DMS153 treated with DMSO at 0.1 percent for 48 hours (cell line): ENCODE results near the gene GANAB.
"Not testable (repeated sequence)": the region's sequence is repeated elsewhere in the genome, so short reads cannot be mapped to it uniquely, and the experiment has no call there.

Experiments used
- DNase-seq: peaks from one replicate; lab custom pipeline; 2025; ENCODE audit not compliant: unreplicated experiment; lab: John Stamatoyannopoulos, UW

GANAB gene

DNA sequence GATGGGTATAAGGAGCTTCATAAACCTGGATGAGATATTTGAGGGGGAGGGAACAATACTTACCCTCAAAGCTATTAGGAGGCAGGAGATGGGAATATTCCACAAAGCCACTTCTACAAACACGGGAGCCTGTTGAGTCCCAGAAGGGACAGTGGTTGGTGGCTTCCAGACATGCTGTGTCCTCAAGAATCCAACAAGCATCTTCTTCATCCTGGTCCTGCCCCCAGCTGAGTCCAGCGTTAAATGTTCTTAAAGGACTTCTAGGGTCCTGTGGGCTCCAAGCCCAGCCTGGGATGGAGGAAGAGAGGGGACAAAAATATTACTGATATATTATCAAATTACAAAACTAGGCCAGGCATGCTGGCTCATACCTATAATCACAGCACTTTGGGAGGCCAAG is 21.0 kb upstream of the GANAB start:
- no peak for DNase-seq

DNA sequence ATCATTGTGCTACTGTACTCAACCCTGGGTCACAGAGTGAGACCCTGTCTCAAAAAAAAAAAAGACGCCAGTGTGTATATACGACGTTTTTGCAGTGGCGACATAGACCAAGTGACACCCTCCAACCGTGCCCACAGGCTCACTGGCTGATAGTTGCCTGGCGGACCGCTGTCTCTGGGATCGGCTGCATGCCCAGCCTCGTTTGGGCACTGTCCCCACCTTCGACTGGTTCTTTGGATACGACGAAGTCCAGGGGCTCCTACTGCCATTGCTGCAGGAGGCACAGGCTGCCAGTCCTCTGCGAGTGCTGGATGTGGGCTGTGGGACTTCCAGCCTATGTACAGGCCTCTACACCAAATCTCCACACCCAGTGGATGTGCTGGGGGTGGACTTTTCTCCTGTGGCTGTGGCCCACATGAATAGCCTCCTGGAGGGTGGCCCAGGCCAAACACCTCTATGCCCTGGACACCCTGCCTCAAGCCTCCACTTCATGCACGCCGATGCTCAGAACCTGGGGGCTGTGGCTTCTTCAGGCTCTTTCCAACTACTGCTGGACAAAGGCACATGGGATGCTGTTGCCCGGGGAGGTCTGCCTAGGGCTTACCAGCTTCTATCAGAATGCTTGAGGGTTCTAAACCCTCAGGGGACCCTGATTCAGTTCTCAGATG is 20.0 kb upstream of the GANAB start:
- DNase-seq: no peak

DNA sequence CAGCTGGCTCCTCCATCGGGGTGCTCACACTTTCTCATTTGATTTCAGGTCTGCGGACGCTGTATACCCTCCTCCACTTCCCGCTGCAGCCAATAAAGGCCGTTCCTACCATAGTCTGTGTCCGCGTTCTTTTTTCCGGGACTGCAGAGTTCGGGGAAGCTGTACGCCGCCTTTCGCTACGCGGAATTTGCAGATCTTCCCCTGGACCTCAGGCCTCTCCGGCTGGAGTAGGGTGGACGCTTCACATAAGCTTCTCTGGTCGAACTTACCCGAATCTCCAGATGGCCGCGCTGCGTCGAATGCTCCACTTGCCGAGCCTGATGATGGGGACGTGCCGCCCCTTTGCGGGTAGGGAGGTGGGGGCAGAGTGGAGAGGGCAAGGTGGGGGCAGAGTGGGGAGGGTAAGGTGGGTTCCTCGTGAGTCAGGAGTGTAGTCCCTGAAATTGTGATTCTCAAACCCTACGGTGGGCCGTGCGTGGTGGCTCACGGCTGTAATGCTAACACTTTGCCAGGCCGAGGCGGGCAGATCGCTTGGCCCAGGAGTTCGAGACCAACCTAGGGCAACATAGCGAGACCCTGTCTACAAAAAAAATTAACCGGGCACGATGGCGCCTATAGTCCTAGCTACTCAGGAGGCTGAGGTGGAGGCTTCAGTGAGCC is 19.3 kb upstream of the GANAB start:
- no peak for DNase-seq

DNA sequence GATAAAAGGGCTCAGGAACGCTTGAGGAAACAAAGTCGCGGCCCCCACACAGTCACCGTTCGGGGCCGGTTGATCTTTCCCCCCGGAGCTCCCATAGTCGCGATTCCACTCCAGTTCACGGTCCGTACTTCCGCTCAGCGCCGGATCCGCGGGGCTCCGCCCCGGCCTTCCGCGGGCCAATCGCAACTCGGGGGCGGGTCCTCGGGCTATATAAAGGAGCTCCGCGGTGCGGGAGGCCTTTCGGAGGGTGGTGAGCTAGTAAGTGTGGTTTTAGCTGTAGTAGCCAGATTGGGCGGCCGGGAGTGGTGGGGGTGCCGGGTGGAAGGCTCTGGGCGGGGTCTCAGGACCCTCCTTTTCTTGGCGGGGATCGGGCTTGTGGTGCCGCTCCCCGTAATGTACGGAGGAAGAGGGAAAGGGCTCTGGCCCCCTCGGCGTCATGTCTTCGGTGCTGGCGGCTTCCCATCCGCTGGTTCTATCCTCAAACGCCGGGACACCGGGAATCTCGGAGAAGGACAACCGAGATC is 18.7 kb upstream of the GANAB start, which contains the start of the genes C11orf98 and CSKMT:
Gene C11orf98, minus strand, starts transcription at position 136 of the 524 bp plus-strand sequence. Its CDS starts 41 bp downstream, at position 95.
Gene CSKMT, plus strand, starts transcription at position 238 of the 524 bp plus-strand sequence. CDS start 568 bp downstream, outside the sequence.
- DNase-seq: peak; percentile 92

DNA sequence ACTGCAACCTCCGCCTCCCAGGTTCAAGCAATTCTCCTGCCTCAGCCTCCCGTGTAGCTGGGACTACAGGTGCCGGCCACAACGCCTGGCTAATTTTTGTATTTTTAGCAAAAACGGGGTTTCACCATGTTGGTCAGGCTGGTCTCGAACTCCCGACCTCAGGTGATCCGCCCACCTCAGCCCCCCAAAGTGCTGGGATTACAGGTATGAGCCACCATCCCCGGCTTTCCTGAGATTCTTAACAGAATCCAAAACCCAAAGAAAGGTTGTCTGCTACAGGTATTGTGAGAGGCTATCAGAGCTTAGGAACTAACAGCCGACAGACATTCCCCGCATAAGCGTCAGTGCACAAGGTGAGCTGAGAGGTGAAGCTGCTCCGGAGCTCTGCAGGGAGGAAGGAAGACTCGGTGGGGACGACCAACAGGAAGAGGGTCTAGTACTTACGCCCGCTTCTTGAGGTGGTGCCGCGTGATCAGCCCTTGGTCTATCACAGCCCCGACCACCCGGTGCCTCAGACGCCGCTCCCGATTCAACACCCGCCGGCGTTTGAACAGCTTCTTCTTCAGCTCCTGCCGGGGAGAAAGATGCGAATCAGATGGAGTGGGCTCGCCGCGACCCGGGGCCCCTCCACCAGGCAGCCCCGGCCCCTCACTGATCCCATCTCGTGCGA is 18.1 kb upstream of the GANAB start:
- DNase-seq: peak; percentile 58

DNA sequence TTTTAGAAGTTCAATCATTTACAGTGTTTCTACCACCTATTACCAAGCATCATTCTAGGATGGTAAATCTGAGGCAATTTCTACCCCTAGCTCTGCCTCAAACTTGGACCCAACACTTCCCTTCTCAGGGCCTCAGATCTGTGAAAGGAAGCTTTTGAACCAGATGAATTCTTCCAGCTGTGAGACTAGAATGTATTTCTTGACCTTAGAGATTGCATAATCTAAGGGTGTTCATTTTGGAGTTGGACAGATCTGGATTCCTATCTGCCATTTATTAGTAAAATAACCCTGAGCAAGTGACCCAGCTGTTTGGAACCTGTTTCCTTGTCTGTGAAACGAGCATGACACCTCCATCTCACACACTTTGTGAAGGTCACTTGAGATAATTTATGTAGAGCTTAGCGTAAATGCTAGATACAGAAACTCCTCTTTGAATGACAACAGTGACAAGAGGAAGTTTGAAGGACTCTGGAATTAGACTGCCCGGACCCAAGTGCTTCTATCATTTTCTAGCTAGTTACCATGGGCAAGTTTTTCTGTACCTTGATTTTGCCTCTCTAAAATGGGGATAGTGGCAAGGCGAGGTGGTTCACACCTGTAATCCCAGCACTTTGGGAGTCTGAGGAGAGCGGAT is 10.5 kb upstream of the GANAB start:
- no peak for DNase-seq

DNA sequence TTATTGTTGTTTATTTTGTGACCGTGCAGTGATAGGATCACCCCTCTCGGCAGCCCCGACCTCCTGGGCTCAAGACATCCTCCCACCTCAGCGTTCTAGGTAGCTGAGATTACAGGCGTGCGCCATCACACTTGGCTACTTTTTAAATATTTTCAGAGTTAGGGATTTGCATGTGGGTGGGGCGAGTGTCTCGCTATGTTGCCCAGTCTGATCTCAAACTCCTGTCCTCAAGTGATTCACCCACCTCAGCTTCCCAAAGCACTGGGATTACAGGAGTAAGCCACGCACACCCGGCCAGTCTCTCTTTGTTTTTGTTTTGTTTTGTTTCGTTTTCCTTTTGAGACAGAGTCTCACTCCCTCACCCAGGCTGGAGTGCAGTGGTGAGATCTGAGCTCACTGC is 7.9 kb upstream of the GANAB start:
- no peak for DNase-seq

DNA sequence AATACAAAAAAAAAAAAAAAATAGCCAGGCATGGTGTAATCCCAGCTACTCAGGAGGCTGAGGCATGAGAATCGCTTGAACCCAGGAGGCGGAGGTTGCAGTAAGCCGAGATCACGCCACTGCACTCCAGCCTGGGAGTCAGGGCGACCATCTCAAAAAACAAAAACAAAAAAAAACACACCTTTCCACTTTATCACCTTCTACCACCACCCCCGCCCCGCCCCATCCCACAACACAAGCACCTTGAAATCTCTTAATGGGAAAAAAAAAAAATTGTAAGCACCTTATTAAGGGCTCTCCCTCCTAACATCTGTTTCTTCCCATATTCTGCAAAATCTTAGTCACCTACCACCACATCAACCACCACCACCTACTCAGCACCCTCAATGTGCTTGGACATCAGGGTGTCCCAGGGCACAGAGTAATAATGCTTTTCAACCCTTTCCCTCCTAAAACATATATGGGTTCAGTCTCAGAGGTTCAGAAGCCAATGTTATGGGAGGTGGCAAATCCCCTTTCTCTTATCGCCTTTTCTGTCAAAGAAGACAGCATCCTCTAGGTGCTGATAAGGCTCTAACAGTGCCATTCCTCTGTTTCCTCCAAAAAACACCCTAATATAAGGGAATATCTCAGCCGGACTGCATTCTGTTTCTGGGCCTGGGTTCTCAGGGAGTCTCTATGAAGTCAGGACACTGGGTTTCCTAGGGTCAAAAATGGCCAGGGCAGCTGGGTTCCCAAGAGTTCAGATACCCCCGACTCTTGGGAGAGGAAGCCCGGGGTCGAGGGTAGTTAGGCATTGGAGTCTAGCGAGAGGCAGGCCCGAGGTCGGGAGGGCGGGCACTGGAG is 6.0 kb upstream of the GANAB start:
- DNase-seq: no peak

DNA sequence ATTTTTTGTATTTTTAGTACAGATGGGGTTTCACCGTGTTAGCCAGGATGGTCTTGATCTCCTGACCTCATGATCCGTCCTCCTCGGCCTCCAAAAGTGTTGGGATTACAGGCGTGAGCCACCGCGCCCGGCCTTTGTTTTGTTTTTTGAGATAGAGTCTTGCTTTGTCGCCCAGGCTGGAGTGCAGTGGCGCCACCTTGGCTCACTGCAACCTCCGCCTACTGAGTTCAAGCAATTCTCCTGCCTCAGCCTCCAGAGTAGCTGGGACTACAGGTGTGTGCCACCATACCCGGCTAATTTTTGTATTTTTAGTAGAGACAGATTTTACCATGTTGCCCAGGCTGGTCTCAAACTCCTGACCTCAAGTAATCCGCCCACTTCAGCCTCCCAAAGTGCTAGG is 3.9 kb upstream of the GANAB start:
- DNase-seq: not testable (repeated sequence)

DNA sequence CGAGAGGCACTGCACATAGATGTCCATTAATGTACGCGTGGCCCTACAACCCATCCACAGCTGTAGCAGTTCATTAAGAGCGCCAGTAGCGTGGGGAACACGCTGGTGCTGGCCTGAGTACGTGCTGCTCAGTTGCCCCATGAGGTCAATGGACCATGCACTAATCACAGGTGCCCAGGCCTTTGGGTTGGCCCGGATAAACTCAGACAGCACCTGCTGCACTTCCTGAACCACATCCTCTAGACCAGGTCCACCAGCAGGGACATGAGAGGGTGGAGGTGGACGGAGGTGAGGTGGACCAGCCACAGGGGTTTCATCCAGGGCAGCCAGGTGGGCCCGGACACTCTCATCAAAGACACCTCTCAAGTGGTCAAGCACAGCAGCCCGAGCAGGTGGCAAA is 3.1 kb upstream of the GANAB start:
- no peak for DNase-seq

DNA sequence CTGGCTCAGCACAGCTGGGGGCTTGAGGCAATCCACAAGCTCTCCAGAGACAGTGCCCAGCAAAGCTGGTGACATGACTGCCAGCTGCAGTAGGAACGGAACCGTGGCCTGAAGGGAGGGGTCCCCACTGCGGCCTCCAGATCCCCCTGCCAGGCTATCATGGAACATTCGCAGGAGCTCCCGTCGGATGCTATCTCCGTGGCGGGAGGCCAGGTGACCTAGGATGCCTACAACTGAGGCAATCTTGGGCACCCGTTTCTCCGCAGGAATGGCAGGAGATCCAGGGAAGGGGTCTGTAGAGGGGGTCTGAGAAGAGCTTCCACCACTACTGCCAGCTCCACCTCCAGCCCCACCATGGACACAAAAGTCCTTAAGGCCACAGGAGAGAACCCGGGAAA is 2.6 kb upstream of the GANAB start:
- DNase-seq: no peak

DNA sequence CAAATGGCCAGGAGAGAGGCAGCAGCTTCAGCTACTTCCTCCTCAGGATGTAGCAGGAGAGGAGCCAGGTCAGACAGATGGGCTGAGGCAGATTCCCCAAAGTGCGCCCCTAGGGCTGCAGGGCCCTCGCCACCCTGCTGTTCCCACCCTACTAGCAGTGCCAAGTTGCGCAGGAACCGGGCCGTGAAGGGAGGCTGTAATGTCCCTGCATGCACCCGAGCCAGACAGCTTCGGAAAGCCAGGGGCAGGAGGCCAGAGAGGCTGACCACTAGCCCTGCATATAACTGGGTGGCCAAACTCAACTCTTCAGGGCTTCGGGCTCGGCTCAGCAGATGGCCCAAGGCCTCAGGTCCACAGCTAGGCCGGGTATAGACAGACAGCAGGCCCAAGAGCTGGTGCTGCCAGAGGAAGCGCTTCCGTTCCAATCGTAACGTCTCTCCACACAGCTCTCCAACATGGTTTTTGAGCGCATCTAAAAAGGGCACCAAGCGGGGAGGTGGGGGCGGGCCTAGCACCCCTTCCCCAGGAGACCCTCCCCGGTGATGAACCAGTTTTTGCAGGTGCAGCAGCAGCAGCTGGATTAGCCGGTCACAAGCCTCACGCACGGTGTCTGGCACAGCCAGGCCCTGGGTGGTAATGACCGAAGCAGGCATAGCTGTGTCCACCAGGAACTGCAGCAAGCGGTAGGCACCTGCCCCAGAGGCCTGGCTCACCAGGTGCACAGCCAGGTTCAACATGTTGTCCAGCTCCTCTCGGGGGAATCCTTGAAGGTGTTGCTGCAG is 2.0 kb upstream of the GANAB start:
- no peak for DNase-seq

DNA sequence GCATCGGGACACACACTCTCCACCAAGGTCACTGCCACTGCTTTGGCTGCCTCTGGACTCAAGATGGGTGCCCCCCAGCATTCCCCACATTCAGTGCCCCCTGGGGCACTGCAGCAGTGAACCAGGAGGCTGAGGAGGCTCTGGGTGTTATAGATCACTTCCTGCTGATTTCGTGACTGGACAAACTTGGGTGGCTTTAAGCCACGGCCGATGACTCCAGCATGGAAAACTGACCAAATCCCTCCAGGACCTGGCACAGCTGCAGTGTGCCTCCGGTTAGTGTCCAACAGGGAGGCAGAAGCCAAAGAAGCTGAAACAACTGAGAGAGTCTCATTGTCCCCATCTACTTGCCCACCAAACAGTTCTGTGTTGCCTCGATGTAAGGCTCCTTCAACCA is 1.2 kb upstream of the GANAB start:
- no peak for DNase-seq

DNA sequence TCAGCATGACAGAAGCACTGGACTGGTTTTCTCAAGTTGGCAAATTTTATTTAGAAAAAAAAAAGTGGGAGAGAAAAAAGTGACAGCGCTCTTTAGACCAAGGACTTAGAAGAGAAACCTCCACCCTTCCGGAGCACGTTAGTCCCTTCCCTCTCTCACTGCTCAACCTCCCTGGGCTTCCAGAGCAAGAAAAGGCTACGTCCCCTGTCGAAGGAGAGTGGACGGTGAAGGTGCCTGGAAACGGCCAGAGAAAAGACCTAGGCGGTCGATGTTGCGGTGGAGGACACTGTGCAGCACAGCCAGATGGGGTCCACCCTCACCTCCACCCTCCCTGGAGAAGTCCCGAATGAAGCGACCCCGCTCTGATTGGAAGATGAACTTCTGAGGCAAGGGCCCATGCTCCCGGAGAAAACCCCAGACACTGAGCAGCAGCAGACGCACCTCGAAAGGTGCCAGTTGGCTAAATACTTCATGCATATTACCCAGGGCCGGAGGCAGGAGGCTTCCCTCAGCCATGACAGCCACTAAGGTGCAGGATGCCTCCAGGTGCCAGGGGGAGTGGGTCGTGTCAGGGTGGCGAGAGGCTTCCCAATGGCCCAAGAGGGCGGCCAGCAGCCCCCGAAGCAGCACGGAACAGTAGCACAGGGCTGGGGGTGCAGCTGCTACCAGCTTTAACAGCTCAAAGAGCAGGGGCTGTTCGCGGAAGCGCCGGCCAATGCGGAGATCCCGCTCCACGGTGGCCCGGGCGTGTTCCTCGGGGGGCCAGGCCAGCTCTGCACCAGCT is 604 bp upstream of the GANAB start:
- DNase-seq: no peak

DNA sequence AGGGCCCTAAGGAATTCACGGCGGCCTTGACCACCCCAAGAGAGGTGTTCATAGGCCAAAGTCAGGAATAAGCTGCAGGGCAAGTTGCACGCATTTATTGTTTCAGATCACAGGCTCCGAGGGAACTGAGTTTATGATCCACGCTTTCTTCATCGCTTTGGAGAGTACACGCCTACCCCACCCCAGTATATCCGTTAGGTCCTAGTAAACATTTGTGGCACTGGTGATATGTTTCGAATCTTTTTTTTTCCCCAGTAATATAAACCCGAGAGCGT is 805 bp downstream of the GANAB start:
- DNase-seq: no peak

DNA sequence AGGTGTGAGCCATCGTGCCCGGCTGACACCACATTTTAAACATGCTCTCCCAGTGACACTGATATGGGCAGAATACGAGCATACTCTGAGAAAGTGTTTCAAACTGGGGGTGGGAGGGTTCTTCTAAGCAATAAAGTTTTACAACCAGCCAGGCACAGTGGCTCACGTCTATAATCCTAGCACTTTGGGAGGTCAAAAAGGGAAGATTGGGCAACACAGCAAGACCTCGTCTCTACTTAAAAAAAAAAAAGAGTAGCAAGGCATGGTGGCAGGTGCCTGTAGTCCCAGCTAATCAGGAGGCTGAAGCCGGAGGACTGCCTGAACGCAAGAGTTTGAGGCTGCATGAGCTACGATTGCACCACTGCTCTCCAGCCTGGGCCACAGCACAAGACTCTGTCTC is 2.2 kb downstream of the GANAB start:
- DNase-seq: no peak

DNA sequence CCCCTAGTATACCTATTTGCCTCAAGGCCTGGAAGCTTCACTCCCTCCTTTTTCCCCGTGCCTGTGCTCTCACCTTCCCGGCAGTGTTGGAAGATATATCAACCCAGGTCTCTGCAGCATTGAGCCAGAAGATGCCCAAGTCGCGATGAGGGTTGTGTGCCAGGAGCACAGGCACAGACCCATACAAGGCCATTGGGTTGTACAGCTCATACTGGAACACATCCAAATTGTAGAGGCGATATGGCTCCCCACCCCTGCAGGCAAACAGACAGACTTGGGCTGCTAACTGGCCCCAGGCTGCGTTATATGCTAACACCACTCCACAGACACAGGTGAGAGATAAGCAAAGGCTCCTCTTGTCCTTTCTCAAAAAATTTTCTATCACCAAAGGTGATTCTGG is 13.9 kb downstream of the GANAB start:
- no peak for DNase-seq

DNA sequence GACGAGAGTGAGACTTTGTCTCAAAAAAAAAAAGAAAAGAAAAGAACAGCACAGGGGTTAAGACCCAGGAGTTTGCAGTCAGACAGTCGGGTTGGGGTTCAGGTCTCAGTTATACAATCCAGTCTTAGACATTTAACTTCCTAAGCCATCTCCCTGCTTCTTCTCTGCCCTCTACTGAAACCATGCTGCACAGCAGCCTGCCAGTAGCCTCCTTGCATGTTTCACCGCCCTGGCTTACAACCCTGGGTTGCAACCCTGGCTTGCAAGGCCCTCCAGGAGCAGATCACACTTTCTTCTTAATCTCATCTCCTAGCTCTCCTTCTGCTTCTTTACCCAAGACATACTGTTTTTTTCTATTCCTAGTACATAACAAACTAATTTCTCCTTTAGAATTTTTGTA is 18.7 kb downstream of the GANAB start:
- DNase-seq: no peak

DNA sequence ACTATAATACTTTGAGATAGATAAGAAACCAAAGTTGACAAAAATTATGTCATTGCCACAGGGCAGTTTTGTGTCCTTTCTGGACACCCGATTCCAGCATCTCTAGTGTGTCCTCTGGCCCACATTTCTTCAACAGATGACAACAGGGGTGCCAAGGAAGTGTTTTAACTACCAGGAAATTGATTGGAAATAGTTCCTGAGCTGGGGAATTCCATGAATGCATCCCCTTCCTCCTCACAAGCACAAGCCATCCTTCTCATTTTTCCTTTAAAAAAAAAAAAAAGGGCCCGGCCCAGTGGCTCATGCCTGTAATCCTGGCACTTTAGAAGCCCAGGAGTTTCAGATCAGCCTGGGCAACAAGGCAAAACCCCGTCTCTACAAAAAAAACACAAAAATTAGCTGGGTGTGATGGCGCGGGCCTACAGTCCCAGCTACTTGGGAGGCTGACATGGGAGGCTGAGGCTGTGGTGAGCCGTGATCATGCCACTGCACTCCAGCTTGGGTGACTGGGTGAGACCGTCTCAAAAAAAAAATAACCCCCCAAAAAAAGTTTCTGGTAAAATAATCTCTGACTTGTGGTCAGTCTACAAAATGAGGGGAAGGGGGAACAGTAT is 23.8 kb downstream of the GANAB start:
- DNase-seq: no peak
